ENCODE measurements around the gene TMEM117.
"Not testable (repeated sequence)": the region's sequence is repeated elsewhere in the genome, so short reads cannot be mapped to it uniquely, and the experiment has no call there.

Gene TMEM117

DNA sequence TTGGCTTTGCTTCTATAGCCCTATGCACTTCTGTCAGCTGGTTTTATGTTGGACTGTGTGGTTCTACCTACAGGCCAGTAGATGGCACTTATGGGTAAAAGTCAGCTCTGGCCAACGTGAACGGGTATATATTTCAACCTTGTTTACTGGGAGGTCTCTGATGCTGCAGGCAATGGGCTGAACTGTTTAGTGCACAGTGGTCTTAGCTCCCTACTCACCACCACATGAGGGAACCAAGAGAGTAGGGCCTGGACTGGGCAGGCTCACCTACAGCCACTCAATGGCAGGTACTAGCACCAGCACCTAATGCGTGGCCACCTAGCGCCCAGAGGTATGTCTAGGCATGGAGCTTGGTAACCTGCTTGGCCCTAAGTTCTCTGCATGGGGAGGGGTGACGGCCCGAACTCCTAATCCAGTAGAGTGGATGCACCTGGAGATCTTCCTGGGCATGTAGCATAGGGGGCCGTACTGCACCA is 481.8 kb downstream of the TMEM117 start:
- peak; percentile 27 for DNase-seq

DNA sequence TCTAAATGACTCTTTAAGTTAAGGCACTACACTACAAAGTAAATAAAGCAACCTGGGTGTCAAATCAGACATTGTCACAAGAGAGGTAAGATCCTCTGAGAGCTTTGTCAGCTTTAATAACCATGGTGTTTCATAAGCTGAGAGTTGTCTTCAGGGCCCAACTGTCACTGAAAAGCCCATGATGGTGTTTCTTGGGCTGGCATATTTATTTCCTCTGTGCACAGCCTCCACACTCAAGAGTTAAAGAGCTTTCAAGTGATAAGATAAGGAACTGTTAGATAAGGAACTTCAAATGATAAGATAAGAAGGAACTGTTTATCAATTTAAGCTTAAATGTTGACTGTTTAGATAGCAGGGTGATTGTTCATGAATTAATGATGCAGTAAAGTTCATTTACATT is 495.4 kb downstream of the TMEM117 start:
- no peak for DNase-seq

DNA sequence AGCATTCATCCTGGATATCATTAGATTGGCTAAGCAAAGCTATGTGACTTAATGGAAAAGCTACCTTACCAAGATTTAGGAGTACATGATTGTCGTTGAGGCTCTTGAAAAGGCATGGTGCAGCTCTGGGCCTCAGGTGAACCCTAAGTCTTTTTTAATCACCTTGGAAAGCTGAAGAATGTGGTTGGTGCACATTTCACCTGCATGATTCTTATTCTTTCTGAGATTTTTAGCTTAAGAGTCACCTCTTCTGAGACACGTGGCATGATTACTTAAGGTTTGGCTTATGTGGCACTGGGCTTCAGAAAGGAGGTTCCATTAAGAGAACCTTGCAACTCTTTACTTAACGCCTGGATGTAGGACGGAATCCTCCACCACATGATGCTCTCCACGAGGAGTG is 498.5 kb downstream of the TMEM117 start:
- DNase-seq, result no peak

DNA sequence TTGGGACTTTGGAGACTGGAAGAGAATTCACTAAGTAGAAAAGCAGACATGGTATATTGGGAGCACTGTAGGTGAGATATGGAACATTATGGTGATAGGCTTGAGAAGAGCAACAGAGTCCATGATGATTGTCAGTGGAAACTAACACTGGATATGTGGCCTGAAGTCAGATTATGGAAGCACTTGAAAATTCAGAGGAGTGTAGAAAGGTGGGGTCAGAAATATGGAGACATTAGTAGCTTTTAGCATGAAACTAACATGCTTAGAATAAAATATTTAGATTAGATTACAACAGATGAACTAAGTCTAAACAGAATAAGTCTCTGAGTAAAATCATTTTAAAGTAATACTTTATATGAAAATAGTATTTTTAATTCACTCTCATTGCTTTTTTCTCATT is 499.1 kb downstream of the TMEM117 start:
- no peak for DNase-seq

DNA sequence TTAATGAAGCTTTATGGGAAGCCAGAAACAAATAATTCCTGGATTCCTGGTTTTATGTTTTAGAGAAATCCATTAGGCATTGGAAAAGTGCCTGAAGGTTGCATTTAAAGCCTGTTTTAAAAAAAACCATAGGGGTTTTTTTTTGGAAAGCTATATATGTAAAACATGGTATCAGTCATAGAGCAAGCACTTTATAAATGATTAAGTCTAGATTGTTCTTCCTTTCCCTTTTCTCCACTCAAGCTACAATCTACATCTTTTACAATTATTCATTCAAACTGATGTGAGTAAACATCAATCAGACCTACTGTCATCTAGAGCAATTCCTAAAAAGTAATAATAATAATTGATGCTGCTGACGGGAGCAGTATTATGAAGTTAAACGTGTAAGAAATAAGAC is 500.7 kb downstream of the TMEM117 start:
- DNase-seq, result no peak

DNA sequence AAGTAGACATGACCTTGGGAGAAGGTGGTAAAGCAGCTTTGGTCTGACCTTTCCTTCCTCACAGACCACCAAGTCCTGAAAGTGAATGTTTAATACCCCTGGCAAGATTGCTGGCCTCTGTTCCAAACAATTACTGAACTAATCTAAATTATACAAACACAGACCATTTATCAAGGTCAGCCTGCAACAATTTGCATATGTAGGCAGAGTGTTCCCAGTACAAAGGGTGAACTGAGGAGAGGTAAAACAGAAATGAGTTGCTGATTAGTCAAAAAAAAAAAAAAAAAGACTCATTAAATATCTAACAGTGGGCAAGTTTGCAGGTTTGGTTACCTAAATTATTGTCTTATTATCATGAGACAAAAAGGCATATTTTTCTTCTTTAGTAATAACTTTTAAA is 506.5 kb downstream of the TMEM117 start:
- no peak for DNase-seq

DNA sequence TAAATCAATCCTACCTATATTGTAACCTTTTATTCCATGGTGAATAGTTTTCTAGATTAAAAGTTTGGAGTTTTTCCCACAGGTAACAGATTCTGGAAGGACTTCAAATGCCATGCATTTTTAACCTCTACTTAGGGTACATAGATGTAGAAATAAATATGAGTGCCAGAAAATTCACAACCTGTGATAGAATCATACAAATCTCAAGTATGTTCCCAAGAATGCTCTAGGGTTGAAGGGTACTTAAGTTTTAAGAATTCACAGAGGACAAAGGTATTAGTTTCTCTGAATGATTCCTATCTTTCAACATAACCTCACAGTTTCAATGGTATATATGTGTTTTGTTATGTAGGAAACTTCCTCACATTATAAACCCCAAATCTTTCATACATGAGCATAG is 511.3 kb downstream of the TMEM117 start:
- no peak for DNase-seq

DNA sequence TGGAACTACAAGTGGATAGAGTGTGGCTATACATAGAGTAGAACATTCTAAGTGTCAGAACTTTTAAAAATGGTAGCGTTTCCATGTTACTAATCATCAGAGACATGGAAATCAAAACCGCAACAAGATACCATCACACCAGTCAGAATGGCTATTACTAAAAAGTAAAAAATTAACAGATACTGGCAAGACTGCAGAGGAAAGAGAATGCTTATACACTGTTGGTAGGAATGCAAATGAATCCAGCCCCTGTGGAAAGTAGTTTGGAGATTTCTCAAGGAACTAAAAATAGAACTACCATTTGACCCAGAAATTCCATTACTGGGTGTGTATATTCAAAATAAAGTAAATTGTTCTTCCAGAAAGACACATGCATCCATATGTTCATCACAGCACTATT is 521.6 kb downstream of the TMEM117 start:
- DNase-seq, result no peak

DNA sequence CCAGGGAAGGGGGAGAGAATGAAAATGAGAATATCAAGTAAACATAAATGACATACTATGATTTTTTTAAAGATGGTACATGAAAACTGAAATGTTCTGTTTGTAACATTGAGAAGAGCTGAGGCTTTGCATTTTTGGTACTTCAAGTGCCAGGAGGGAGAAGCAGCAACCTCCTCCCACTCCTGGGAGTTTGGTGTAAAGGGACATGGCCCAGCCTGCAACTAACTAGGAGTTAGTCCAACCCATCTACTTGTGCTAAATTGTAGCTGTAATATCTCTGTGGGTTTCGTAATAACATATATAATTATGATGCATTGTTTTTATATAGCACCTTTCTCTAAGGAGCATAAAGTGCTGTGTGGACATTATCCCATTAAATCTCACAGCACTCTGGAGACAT is 522.8 kb downstream of the TMEM117 start:
- no peak for DNase-seq

DNA sequence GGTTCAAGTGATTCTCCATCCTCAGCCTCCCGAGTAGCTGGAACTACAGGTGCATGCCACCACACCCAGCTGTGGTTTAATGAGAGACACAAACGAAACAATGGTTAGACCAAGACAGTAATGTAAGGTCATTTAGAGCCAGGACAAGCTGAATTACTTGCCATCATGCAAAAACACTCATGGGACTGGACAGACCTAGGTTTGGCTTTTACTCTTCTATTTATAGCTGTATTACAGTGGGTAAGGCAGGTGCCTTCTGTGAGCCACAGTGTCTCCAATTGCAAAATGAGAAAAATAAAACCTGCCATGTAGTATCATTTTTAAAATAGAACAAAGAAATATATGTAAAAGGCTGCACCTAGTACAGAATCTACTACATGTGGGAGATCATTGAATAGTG is 527.1 kb downstream of the TMEM117 start:
- DNase-seq, result no peak

DNA sequence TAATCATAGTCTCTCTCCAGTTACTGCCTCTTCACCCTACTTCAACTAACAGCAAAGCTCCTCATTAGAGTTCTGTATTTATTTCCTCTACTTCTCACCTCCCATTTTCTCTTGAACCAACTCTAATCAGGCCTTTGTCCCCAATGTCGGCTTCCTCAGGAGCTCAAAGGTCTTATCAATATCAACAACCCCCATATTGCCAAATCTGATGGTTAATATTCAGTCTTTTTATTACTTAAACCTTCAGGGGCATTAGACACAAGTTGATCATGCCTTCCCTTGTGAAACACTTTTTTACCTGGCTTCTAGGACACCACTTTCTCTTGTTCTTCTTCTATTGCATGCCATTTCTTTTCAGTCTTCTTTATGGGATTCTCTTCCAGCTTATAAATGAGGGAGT is 531.3 kb downstream of the TMEM117 start:
- no peak for DNase-seq

DNA sequence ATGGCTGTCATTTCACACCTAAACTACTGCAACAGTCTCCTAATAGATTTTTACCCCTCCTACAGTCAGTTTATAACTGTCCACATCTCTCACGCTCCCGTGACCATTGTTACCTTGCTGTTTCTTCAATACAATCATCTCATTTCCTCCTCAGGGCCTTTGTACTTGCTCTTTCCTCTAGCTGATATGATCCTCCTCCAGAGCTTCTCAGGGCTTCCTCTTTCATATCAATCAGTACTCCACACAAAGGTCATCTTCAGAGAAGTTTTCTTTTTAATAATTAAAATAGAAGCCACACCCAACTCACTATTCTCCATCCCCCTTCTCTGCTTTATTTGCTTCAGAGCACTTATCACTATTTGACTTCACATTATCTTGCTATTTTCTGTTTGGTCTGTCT is 532.0 kb downstream of the TMEM117 start:
- DNase-seq, result no peak

DNA sequence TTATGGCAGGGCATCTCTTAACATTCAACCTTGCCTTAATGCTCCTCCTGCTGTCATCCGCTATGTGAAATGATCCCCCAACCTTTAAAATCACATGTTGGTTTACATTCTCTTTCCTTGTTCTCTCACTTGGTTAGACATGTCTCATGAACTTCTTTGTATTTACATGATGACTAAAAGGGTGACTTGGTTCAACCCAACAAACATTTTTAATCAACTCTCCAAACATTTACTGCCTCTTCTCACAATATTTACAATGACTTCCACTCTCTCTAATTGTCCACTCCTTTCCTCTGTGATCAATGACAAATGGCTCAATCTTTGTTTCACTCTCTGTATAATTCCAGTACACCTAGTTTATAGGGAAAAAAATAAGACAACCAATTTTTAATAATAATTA is 534.1 kb downstream of the TMEM117 start:
- no peak for DNase-seq

DNA sequence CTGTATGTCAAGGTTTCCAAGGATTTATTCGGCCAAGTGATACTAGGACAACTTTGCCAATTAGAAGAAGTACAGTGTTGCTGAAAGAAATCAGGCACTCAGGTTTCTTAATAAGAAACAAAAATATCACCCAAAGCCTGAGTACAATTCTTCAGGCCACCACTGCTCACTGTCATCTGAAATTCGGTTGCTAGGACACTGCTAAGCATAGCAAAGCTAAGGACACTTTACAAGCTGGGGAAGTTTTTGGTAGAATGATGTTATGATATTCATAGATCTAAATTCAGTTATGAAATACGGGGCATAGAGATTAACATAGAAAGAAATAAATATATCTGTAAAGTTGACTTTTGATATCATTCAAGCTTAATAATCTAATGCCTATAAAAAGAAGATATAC is 535.1 kb downstream of the TMEM117 start:
- DNase-seq, result no peak

DNA sequence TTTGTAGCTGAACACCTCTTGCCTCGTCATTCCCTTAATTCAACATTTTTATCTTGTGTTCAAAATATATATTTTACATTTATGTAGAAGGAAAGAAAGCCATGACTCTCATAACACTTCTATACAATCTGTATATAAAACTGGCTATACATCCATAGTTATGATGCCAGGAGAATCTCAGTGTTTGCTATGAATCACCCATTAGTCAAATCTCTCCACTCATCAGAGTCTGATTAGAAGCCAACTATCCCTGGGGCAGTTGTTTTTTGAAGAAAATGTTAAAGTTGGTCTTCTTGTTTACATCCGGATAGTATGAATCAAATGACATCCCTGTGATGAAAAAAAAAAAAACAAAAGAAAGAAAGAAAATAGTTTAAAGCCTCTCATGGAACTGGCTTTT is 536.4 kb downstream of the TMEM117 start:
- peak; percentile 25 for DNase-seq

DNA sequence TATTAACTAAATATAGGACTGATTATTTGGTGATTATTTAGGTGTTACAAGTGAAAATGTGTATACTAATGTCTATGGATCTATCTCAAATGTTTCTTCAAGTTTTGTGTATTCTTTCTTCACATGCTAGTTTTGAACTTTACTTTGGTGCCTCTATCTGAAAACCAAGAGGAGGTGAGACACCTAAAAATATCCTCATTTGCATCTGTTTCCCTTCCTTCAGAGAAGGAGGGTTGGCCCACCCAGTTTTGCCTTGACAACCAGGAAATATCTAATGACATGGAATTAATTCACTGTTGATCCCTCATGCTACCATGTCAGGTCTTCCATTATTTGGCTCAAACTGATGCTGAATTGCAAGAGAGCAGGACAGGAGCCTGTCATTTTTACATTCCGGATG is 539.8 kb downstream of the TMEM117 start:
- DNase-seq, result no peak

DNA sequence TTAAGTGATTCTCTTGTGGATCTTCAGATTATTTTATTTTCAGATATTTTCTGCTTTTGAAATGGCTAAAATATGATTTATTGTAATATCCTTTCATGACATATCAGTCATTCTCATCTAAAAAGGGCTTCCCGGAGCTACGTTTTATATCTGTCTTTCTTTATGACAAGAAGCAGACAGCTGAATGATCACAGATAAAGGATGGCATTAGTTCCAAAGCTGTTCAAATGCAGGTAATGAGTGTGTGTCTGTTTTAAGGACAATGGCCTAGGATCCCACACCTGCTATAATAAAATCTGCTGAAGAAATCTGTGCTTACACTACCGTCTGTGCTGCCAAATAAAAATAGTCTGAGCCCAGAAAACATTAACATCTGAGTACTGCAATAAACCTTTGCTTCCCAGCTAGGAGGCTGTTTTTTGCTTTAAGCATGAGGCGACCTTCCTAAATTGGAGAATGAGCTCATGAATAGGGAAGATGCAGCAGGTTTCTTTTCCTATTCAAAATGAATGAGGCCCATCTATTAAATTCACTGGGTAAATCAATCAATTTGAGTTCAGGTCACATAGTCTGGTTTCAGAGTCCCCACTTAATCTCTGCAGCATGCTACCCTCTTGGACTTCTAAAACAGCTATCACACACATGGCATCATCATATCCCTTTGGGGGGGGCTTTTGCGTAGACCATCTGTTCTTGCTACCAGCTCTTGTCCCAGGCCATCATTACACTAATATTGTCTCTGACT is 541.7 kb downstream of the TMEM117 start:
- no peak for DNase-seq

DNA sequence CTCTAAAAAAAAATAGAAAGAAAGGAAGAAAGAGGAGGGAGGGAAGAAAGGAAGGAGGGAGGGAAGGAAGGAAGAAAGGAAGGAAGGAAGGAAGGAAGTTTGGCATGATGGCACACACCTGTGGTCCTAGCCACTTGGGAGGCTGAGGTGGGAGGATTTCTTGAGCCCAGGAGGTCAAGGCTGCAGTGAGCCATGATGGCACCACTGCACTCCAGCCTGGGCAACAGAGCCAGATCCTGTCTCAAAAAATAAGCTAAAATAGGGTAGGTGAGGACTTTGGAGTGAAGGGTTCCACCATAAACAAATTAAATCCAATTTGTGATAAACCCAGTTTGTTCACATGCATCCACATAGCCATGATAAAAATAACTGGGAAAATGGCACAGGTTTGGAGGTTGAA is 543.2 kb downstream of the TMEM117 start:
- DNase-seq, result not testable (repeated sequence)

DNA sequence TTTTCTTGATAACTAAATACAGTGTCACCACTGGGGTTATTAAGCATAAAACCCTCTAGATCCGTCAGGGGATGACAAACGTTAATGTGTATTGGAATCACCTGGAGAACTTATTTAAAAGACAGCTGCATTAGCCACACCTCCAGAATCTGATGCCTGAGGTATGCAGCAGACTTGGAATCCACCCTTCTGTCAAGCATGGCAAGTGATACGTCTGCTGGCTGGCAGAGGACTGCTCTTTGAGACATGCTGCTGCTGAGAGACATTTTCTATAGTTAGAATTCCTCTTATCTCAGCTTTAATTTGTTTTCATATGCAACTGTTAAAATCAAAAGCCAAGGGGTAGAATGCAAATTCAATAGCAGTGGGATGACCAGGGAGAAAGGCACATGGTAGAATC is 544.0 kb downstream of the TMEM117 start:
- DNase-seq, result no peak

DNA sequence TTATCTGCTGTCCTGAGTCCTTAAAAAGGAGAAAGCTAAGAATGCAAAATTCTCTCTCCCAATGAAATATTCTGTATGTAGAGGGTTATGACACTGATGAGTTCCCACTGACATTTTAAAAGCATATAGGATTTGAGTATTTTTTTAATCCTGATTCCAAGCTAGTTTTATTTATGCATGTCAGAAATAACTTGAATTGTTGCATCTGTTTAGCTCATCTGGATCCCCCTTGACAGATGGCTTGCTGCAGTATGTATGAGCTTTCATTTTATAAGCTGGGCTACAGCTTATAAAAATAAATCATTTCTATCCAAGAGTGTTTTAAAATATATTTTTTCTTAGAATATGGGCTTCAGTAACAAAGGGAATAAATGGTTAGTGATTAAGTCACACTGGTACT is 545.0 kb downstream of the TMEM117 start:
- DNase-seq, result no peak

DNA sequence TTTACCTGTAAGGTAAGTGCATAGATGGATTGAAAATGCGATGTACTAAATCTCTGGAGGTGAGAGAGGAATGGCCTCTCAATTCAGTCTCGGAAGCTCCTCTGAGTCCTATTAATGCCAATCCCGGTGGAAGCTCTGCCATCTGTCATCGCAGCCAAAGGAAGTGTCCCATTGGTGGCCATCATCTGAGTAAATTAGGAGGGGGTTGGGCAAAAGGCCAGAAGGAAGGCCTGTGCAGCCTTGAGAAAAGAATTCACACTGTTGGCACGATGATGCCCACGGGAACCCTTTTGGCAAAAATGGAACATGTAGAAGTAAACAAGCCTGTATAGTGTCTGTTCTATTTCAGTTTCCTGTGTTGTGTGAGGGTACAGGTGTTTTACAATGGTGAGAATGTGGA is 545.5 kb downstream of the TMEM117 start:
- DNase-seq, result no peak

DNA sequence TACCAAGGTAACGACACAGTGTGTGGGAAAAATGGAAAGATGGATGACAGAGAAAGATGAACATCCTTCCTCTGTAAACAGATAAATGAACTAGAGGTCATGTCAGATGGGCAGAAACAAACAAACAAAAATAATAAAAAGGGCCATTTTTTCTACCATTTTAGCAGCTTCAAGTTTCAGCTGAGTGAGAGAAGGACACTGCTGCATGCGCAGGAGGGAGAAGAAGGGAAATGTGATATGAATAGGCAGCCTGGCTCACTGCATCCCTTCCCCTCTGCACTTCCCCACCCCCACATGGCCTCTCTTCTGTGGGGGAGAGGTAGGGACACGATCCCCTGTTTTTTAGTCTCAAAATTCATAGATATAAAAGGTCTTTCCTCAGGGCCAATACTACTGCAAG is 548.3 kb downstream of the TMEM117 start:
- DNase-seq, result no peak

DNA sequence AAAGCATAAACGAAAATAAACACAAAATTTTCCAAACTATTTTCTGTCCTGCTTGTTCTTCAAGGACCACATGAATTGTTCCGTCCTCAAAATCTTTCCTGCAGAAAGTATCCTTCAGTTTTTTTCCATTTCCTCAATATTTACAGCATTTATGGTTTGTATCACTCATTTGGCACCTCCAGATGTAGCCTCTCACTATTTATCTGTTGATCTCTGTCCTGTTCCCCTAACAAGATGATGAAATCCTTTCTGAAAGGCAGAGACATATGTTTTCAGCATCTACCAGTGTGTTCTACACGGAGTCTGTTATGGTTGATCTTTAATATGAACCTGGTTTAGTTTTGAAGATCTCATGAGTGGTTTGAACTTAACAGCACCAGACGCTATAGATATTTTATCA is 550.1 kb downstream of the TMEM117 start:
- no peak for DNase-seq

DNA sequence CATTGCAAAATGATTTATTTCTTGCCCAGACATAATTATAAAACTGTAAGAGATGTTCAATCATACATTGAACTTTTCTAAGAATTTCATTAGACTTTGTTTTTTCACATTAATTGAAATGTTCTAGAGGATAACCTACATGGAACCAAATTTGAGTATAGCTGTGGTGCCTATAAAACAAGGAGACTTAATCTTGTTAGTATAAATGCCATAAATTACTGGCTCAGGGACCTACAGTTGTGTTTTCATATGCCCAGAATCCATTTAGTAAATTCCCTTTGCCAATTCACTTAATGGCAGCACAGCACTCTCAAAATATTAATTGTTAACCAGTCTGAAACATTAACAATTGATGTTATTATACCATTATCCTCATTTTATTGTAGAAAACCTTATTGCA is 551.7 kb downstream of the TMEM117 start:
- DNase-seq, result no peak

DNA sequence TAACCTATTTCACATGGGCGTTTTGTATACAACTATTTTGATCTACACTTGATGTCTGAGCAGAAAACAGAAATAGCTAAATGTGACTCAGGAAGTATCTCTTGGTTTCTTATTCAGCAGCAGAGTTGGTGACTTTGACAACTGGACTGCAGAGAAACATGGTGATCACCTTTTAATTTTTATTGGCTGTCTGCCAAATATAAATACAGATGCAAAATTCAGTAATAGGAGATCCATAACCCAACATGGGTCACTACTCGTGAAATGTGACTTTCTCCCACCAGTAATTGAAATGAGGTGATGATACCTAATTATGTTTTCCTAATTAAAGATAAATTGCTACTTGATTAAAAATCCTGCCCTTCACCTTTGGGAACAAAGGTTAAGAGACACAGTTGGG is 553.2 kb downstream of the TMEM117 start:
- no peak for DNase-seq

DNA sequence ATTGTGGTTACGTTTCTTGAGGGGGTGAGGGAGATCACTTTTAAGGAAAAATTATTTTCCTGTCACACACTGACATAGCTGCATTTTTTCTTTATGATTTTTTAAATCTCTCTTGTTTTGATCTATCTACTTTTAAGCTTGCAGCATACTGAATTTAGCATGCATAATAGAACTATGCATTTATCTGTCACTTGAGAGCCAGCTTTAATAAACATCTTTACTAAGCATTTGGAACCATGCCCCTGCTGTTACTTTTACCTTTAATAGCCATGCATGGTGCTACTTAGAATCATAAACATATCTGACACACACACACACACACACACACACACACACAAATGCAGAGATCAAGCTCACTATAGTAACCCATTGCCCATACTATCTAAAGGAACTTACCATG is 554.0 kb downstream of the TMEM117 start:
- DNase-seq, result no peak

All from fibroblast of upper back skin (primary cell).